SK-N-MC (cell line): ENCODE results near the gene RTL5.

Experiments used
- EZH2 ChIP-seq: fragments of 200-600 bp; sonication (generic); IDR thresholded peaks from one replicate; pipeline ENCODE4 v1.6.1; 2017; ENCODE audit warnings: antibody characterized with exemption
- FOXP2 ChIP-seq: optimal IDR thresholded peaks from 2 replicates; pipeline ENCODE3; 2011; ENCODE audit warnings: mild to moderate bottlenecking, moderate library complexity; ENCODE audit not compliant: insufficient read depth; ENCODE audit errors: extremely low read length, control extremely low read depth
- POLR2AphosphoS5 ChIP-seq: IDR thresholded peaks from 2 replicates; pipeline ENCODE4 v1.6.1; 2012; ENCODE audit warnings: mild to moderate bottlenecking, low read depth, low read length, borderline replicate concordance

- TF ChIP-seq POLR2AphosphoS5 (no peak), EZH2 (no peak), FOXP2 (no peak)
Measured at GRCh38 chrX:72120837-72121236, 10.9 kb downstream of the RTL5 start.
